Gastrocnemius medialis (tissue), 4 donors: Measurements from ENCODE around the gene SPOCK1. TPM values are rescaled to one million over a fixed set of nuclear protein-coding genes. Genes with fewer than 3 reads are reported as not detected.

Experiments
- ATAC-seq, 2 donors: fragments of 150-250 bp; one replicate each; pipeline ENCODE4 v1.9.1; 2016
- DNase-seq, 2 donors: peaks; one replicate each; pipeline ENCODE4 v3.0.0-alpha.2; 2019
- H3K27ac ChIP-seq, 4 donors: fragments of 200-600 bp; sonication (generic); 1 replicate in 1 of 4; 2 replicates in 3 of 4; pipeline ENCODE4 v1.5.1; 2016 to 2018; ENCODE audit warnings: mild to moderate bottlenecking in 2 of 4, moderate library complexity in 1 of 4
- H3K27me3 ChIP-seq, 3 donors: fragments of 200-600 bp; sonication (generic) in 2 of 3; 1 replicate in 1 of 3; 2 replicates in 2 of 3; pipeline versions ENCODE4 v1.5.1 to v1.6.0; 2016 to 2019; ENCODE audit warnings: mild to moderate bottlenecking in 1 of 3, moderate library complexity in 1 of 3
- H3K36me3 ChIP-seq, 2 donors: fragments of 200-600 bp; sonication (generic) in 1 of 2; one replicate each; pipeline ENCODE4 v1.5.1; 2017 to 2018
- H3K4me1 ChIP-seq, 2 donors: fragments of 200-600 bp; sonication (generic) in 1 of 2; one replicate each; pipeline ENCODE4 v1.5.1; 2016 to 2017; ENCODE audit warnings: mild to moderate bottlenecking in 2 of 2
- H3K4me3 ChIP-seq, 4 donors: fragments of 200-600 bp; sonication (generic) in 3 of 4; 1 replicate in 1 of 4; 2 replicates in 3 of 4; pipeline ENCODE4 v1.5.1; 2016 to 2019; ENCODE audit warnings: mild to moderate bottlenecking in 2 of 4
- H3K9me3 ChIP-seq, 3 donors: fragments of 200-600 bp; sonication (generic) in 2 of 3; 1 replicate in 1 of 3; 2 replicates in 2 of 3; pipeline ENCODE4 v1.5.1; 2016 to 2019
- POLR2A ChIP-seq, 2 donors: fragments of 450-650 bp; IDR thresholded peaks; one replicate each; pipeline ENCODE4 v1.6.1; 2017; ENCODE audit warnings: antibody characterized with exemption in 2 of 2, mild to moderate bottlenecking in 2 of 2, moderate library complexity in 2 of 2
- in situ Hi-C, 4 donors: fragments of 200-750 bp; cut with MboI; loops; one replicate each; pipeline versions ENCODE4 v1.15.0 to v1.8.0; 2017; ENCODE audit warnings: low sequenced_read_pairs in 4 of 4
- intact Hi-C: fragments of 100-400 bp; cut with DNase I; formaldehyde crosslinking; loops from one replicate; pipeline ENCODE4 v1.15.1; 2023; ENCODE audit warnings: low total_unique reads
- total RNA-seq, 4 donors: library from RNA; depleted of rRNA; stranded (reverse); fragments of >200 nt; gene quantifications; one replicate each; pipeline versions ENCODE4 v1.1.0 to v1.2.3, GENCODE V29; 2016
- TF ChIP-seq, protein P1 (sequence below), 5 experiments: fragments of 450-650 bp in 3 of 5; fragments of 200-600 bp in 2 of 5; sonication (generic) in 2 of 5; IDR thresholded peaks in 4 of 5; conservative IDR thresholded peaks in 1 of 5; 1 replicate in 4 of 5; 2 replicates in 1 of 5; pipeline ENCODE4 v1.5.1; 2016 to 2019; ENCODE audit warnings: antibody characterized with exemption in 5 of 5, mild to moderate bottlenecking in 3 of 5, moderate library complexity in 3 of 5

The SPOCK1 gene
- total RNA-seq, 4 donors from 2014 or later, result 5.8 to 33.8 (median 25.3) TPM

DNA sequence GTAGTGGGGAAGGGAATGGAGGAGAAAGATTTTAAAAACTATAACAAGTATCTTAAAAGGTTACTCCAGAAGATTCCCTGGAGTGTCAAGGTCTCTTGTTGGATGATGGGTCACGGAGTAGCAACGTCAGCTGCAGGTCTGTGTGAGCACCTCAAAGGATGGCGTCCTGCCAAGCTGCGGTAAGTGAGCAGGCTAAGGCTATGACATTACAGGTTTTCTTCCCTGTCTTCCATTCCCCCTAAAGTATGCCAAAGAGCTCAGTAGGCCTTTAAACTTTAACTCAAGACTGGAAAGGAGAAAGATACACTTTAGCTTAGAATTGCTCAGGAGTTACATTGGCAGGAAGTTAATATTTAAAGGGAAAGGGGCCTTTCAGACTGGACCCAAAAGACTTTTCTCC, 17.5 kb downstream of the SPOCK1 start:
- DNase-seq, result no peak
- H3K9me3 ChIP-seq, result no peaks in the 10 kb centered on the region
- peak overlapping the region in 1 of 4 donors; percentile 81 for H3K27ac ChIP-seq
- H3K4me1 ChIP-seq, result peaks cover 22 to 27% of the 10 kb centered on the region in 2 donors
- TF ChIP-seq POLR2A (IDR thresholded peaks at IDR 0.05), result no peak
- TF ChIP-seq, protein P1, sequence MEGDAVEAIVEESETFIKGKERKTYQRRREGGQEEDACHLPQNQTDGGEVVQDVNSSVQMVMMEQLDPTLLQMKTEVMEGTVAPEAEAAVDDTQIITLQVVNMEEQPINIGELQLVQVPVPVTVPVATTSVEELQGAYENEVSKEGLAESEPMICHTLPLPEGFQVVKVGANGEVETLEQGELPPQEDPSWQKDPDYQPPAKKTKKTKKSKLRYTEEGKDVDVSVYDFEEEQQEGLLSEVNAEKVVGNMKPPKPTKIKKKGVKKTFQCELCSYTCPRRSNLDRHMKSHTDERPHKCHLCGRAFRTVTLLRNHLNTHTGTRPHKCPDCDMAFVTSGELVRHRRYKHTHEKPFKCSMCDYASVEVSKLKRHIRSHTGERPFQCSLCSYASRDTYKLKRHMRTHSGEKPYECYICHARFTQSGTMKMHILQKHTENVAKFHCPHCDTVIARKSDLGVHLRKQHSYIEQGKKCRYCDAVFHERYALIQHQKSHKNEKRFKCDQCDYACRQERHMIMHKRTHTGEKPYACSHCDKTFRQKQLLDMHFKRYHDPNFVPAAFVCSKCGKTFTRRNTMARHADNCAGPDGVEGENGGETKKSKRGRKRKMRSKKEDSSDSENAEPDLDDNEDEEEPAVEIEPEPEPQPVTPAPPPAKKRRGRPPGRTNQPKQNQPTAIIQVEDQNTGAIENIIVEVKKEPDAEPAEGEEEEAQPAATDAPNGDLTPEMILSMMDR (IDR thresholded peaks at IDR 0.05 in 4 of 5, conservative IDR thresholded peaks at IDR 0.05 in 1 of 5), result no peak
- H3K36me3 ChIP-seq, result no peaks in the 10 kb centered on the region
- in situ Hi-C loops, result loop anchor here in 3 of 4 donors (10.0 to 25.0 kb wide), 3 partner anchors 137 to 669 kb away; no protein-coding TSS in a partner anchor
- no peak overlapping the region for H3K4me3 ChIP-seq
- H3K27me3 ChIP-seq, result no peaks in the 10 kb centered on the region
- no peak for ATAC-seq
- intact Hi-C loops, result no loop called here

DNA sequence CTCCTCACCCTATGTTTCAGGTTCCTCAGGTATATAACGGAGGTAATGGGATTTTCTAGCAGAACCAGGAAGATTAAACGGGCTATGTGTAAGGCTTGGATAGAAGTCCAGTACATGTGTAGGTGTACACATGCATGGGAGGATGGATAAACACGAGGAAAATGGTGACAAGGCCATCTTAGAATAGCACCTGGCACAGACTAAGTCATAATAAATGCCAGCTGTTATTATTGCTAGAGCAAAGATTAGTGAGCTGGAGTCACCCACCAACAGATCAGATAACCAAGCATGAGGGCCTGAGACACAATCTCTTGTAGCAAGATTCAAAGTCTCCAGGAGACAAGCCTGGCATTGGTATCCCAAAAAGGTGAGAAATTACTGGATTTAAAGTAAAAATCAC, 21.1 kb downstream of the SPOCK1 start:
- peak; percentile 94 to 96 for ATAC-seq
- peak overlapping the region; percentile 21 to 81 (median 74) for H3K27ac ChIP-seq
- H3K4me3 ChIP-seq, result no peak overlapping the region
- H3K9me3 ChIP-seq, result no peaks in the 10 kb centered on the region
- TF ChIP-seq POLR2A (IDR thresholded peaks at IDR 0.05), result peak in 1 of 2 donors; percentile 19
- TF ChIP-seq, protein P1 (IDR thresholded peaks at IDR 0.05 in 4 of 5, conservative IDR thresholded peaks at IDR 0.05 in 1 of 5), result no peak
- DNase-seq, result peak; percentile 30 to 46
- intact Hi-C loops, result loop anchor here (5.0 to 10.0 kb wide), 4 partner anchors 144 to 1613 kb away; no protein-coding TSS in a partner anchor
- in situ Hi-C loops, result loop anchor here in 2 of 4 donors (25.0 kb wide), 2 partner anchors 266 to 666 kb away; no protein-coding TSS in a partner anchor
- H3K4me1 ChIP-seq, result peaks cover 24 to 27% of the 10 kb centered on the region in 2 donors
- no peaks in the 10 kb centered on the region for H3K36me3 ChIP-seq
- H3K27me3 ChIP-seq, result no peaks in the 10 kb centered on the region

DNA sequence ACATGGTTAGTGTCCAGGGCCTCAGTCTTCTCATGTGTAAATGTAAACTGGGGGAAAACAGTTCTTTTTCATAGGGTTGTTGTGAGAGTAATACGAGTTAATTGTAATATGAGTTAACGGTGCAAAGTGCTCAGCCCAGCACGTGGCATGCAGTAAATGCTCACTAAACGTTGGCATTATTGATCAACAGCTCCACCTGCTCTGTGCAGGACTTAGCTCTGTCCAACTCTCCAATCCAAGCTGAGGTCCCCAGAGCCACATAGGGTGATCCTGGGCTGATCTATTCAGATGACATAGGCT, 28.3 kb downstream of the SPOCK1 start:
- ATAC-seq, result no peak
- H3K27ac ChIP-seq, result peak overlapping the region in 1 of 4 donors; percentile 73
- in situ Hi-C loops, result no loop called here

DNA sequence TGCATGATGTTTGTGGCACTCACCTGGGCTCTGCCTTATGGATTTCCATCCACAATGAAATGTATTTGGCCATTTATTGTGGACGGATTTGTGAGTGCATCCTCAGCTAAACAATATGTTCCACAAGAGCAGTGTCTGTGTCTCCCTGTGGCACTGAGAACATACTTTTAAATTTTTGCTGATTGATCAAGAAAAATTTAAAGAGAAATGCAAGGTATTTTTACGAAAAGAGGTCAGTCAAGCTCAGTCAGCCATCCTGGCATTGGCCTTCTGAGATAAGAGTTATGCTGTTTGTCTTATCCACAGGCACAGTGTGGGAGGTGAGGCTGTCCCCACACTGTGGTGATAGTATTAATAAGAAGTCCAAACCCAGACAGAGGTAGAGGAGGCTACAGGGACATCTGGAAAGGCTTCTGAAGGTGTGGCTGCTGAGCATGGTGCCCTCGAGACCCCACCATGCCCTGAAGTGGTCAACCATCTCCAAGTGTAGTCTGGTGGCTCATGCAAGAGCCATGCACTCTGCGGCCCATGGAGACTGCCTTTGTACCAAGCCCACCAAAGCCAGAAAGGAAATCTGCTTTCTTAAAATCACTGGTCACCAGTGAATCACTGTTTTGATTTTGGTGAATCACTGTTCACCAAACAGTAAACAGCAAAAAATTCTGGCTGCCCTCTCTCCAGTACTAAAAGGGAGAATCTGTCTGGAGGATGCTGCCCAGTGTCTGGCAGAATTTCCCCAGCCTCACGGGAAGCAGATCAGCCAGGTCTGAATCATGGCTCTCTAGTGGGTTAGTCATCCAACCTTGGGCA, 28.8 kb downstream of the SPOCK1 start:
- no peak overlapping the region for H3K4me3 ChIP-seq
- TF ChIP-seq POLR2A (IDR thresholded peaks at IDR 0.05), result no peak
- TF ChIP-seq, protein P1 (IDR thresholded peaks at IDR 0.05 in 4 of 5, conservative IDR thresholded peaks at IDR 0.05 in 1 of 5), result no peak
- in situ Hi-C loops, result no loop called here
- intact Hi-C loops, result loop anchor here (10.0 kb wide), 2 partner anchors 364 to 1606 kb away; no protein-coding TSS in a partner anchor
- H3K9me3 ChIP-seq, result no peaks in the 10 kb centered on the region
- ATAC-seq (peak; percentile 71 to 86), DNase-seq (peak; percentile 45 to 77)
- H3K4me1 ChIP-seq, result peaks cover 0 to 11% of the 10 kb centered on the region in 2 donors
- no peaks in the 10 kb centered on the region for H3K36me3 ChIP-seq
- peak overlapping the region in 2 of 4 donors; percentile 57 to 73 for H3K27ac ChIP-seq
- no peaks in the 10 kb centered on the region for H3K27me3 ChIP-seq

More for the DNA sequence above, 28.3 kb downstream of the SPOCK1 start:
- intact Hi-C loops, result loop anchor here (10.0 kb wide), 2 partner anchors 364 to 1606 kb away; no protein-coding TSS in a partner anchor
- Histone ChIP-seq H3K4me1 (peaks cover 0 to 11% of the 10 kb centered on the region in 2 donors), H3K9me3 (no peaks in the 10 kb centered on the region), H3K36me3 (no peaks in the 10 kb centered on the region), H3K27me3 (no peaks in the 10 kb centered on the region), H3K4me3 (no peak overlapping the region)
- TF ChIP-seq, protein P1 (IDR thresholded peaks at IDR 0.05 in 4 of 5, conservative IDR thresholded peaks at IDR 0.05 in 1 of 5), result no peak
- TF ChIP-seq POLR2A (IDR thresholded peaks at IDR 0.05), result no peak
- no peak for DNase-seq
